Panc1 (cell line): ENCODE results near the gene DDAH1. TPM values are rescaled to one million over a fixed set of nuclear protein-coding genes. Genes with fewer than 3 reads are reported as not detected.
A peak's percentile ranks its signal among the peaks of the same experiment; 100 is the strongest.

ENCODE experiments used
- ATAC-seq: fragments of 200-7000 bp; cut with Tn5 transposase; 2 replicates; pipeline ENCODE4 v1.9.1; 2020; ENCODE audit warnings: mild to moderate bottlenecking, moderate library complexity
- BruUV-seq: library from RNA; stranded (reverse); fragments of 400-500 nt; replicated peaks from 2 replicates; lab custom pipeline; 2021; lab: Mats Ljungman, UMichigan
- CTCF ChIA-PET: fragments of 300-600 bp; sonication (Branson Sonifier 250); formaldehyde crosslinking; loops from one replicate; lab custom pipeline; 2022; ENCODE audit warnings: antibody characterized with exemption; lab: Charles Lee
- POLR2A ChIA-PET: fragments of 300-600 bp; sonication (Branson Sonifier 250); formaldehyde crosslinking; loops from one replicate; lab custom pipeline; 2022; ENCODE audit warnings: antibody characterized with exemption; lab: Charles Lee
- DNase-seq: peaks from one replicate; pipeline ENCODE4 v3.0.0-alpha.2; 2010; ENCODE audit warnings: low read depth, low spot score
- H3K27ac ChIP-seq: 2 replicates; pipeline ENCODE4 v1.5.1; 2011; ENCODE audit warnings: mild to moderate bottlenecking, low read length, inconsistent platforms
- H3K27me3 ChIP-seq: fragments of 200-500 bp; sonication (Bioruptor generic); 2 replicates; pipeline ENCODE4 v1.6.0; 2014; ENCODE audit warnings: low read length, inconsistent platforms; ENCODE audit not compliant: control insufficient read depth, insufficient read depth
- H3K36me3 ChIP-seq: fragments of 200-500 bp; sonication (Bioruptor generic); 2 replicates; pipeline ENCODE4 v1.5.1; 2014; ENCODE audit warnings: inconsistent platforms, mild to moderate bottlenecking, low read length, moderate library complexity; ENCODE audit not compliant: control insufficient read depth, insufficient read depth
- H3K4me1 ChIP-seq: 2 replicates; pipeline ENCODE4 v1.5.1; 2011; ENCODE audit warnings: inconsistent platforms, mild to moderate bottlenecking, low read length, moderate library complexity; ENCODE audit not compliant: control insufficient read depth, insufficient read depth
- H3K4me3 ChIP-seq, 2 experiments: 2 replicates each; pipeline ENCODE4 v1.5.1; 2011 to 2012; ENCODE audit warnings: low read depth in 2 of 2, low read length in 2 of 2, mild to moderate bottlenecking in 2 of 2, inconsistent platforms in 1 of 2, moderate library complexity in 1 of 2
- H3K9me3 ChIP-seq: fragments of 200-500 bp; sonication (Bioruptor generic); 2 replicates; pipeline ENCODE4 v1.5.1; 2014; ENCODE audit warnings: low read depth, mild to moderate bottlenecking, inconsistent platforms, low read length, moderate library complexity; ENCODE audit not compliant: control insufficient read depth, insufficient read depth
- POLR2AphosphoS5 ChIP-seq: IDR thresholded peaks from 2 replicates; pipeline ENCODE4 v1.6.1; 2012; ENCODE audit warnings: mild to moderate bottlenecking, low read depth, low read length, moderate library complexity
- SIN3A ChIP-seq: IDR thresholded peaks from 2 replicates; pipeline ENCODE4 v1.6.1; 2012; ENCODE audit warnings: low read depth, mild to moderate bottlenecking, low read length, moderate library complexity, borderline replicate concordance; ENCODE audit not compliant: insufficient read depth
- TCF7L2 ChIP-seq: IDR thresholded peaks from 2 replicates; pipeline ENCODE4 v1.6.1; 2011; ENCODE audit warnings: mild to moderate bottlenecking, low read depth, low read length, inconsistent platforms
- in situ Hi-C: cut with HindIII; loops from 2 replicates; pipeline ENCODE4 v1.10.0; 2016; ENCODE audit warnings: low sequenced_read_pairs, low pct_unique_long_range_greater_than_20kb
- intact Hi-C: fragments of 100-400 bp; cut with micrococcal nuclease; formaldehyde crosslinking; loops from one replicate; pipeline ENCODE4 v1.10.0; 2022; ENCODE audit not compliant: unreplicated experiment
- total RNA-seq: library from RNA; stranded (reverse); gene quantifications from one replicate; pipeline ENCODE4 v1.2.1, GENCODE V29; 2021; ENCODE audit not compliant: unreplicated experiment
- TF ChIP-seq, protein P1 (sequence below), 2 experiments: IDR thresholded peaks; 2 replicates each; pipeline ENCODE4 v1.6.1; 2011 to 2012; ENCODE audit warnings: low read depth in 2 of 2, control low read depth in 1 of 2, low read length in 1 of 2, mild to moderate bottlenecking in 1 of 2, moderate library complexity in 1 of 2; ENCODE audit not compliant: insufficient read depth in 1 of 2
- TF ChIP-seq, protein P2 (sequence below): fragments of 450-650 bp; IDR thresholded peaks from 2 replicates; pipeline ENCODE4 v1.5.1; 2017; ENCODE audit warnings: mild to moderate bottlenecking

DDAH1 gene
- total RNA-seq, 1 experiment from 2014 or later, result 85.4 TPM

DNA sequence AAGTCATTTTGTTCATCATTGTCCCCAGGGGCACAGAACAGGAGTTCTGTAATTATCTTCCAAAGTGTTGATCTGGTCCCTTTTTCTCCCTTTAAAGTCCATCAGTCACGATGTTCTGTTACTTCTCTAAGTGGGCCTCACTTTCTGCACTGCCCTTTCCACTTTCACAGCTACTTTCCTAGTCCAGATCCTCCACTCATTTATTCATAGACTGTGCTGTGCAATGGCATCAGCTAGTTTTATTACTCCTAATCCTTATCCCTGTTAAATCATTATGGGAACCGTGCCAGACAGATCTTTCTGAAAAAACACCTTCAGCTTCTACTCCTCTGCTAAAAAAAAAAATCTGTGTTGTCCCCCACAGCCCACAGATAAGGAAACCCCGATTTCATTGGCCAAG, 124.5 kb downstream of the DDAH1 start:
- H3K27ac ChIP-seq, result peak overlapping the region; percentile 76
- in situ Hi-C loops, result loop anchor here (5.0 kb wide), 1 partner anchor 33 kb away; no protein-coding TSS in a partner anchor

DNA sequence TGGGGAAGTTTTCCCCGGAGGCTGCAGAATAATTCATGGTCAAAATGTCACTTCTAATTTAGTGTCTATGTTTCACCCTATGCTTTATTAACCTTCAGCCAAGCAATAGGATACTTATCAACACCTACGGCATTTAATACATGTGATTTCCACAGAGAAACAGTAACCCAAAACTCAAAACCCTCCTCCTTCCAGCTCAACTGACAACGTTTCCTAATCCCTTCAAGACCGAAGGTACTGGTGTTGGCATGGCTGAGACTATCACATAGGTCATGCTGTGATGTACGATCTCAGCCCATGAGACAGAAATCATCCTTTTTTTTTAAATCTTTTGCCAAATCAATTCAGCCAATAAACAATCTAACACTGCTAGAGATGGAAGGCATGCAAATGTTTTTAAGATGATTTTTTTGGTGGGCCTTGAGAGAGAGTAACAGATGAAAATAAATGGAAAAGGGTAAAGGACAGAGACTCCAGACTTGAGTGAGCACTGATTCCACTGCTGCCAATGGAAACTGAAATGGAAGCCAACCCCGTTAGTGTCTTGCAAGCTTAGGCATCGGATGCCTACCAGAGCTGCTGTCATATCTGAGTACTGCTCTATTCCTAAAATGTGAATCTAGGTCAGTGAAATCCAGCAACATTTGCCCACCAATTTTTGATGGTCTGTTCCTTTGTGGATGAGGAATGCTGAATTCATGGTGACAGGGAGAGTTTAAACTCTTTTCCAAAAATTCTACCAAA, 125.1 kb downstream of the DDAH1 start:
- ATAC-seq (no peak), DNase-seq (no peak)
- Histone ChIP-seq H3K4me1 (peaks cover 56% of the 10 kb centered on the region), H3K4me3 (no peak overlapping the region), H3K9me3 (peaks cover 1% of the 10 kb centered on the region; the same call in 1 of the 2 replicates), H3K27me3 (no peaks in the 10 kb centered on the region), H3K36me3 (no peaks in the 10 kb centered on the region), H3K27ac (peak overlapping the region; percentile 76)
- intact Hi-C loops (loop anchor here (5.0 kb wide), 1 partner anchor 122 kb away; no protein-coding TSS in a partner anchor), in situ Hi-C loops (loop anchor here (5.0 kb wide), 1 partner anchor 33 kb away; no protein-coding TSS in a partner anchor)
- ChIA-PET CTCF (no interaction called here), POLR2A (interaction anchor here (0.6 kb wide), 1 partner anchor 112 kb away, joined by 4 read pairs; no protein-coding TSS in a partner anchor)
- no TSS peak for BruUV-seq
- TF ChIP-seq, protein P1, sequence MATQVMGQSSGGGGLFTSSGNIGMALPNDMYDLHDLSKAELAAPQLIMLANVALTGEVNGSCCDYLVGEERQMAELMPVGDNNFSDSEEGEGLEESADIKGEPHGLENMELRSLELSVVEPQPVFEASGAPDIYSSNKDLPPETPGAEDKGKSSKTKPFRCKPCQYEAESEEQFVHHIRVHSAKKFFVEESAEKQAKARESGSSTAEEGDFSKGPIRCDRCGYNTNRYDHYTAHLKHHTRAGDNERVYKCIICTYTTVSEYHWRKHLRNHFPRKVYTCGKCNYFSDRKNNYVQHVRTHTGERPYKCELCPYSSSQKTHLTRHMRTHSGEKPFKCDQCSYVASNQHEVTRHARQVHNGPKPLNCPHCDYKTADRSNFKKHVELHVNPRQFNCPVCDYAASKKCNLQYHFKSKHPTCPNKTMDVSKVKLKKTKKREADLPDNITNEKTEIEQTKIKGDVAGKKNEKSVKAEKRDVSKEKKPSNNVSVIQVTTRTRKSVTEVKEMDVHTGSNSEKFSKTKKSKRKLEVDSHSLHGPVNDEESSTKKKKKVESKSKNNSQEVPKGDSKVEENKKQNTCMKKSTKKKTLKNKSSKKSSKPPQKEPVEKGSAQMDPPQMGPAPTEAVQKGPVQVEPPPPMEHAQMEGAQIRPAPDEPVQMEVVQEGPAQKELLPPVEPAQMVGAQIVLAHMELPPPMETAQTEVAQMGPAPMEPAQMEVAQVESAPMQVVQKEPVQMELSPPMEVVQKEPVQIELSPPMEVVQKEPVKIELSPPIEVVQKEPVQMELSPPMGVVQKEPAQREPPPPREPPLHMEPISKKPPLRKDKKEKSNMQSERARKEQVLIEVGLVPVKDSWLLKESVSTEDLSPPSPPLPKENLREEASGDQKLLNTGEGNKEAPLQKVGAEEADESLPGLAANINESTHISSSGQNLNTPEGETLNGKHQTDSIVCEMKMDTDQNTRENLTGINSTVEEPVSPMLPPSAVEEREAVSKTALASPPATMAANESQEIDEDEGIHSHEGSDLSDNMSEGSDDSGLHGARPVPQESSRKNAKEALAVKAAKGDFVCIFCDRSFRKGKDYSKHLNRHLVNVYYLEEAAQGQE (IDR thresholded peaks at IDR 0.05; ENCODE audit: insufficient read depth in 1 of 2, low read depth in 2 of 2, low read length in 1 of 2), result no peak
- TF ChIP-seq SIN3A (no peak), TCF7L2 (no peak), POLR2AphosphoS5 (no peak)
- TF ChIP-seq, protein P2, sequence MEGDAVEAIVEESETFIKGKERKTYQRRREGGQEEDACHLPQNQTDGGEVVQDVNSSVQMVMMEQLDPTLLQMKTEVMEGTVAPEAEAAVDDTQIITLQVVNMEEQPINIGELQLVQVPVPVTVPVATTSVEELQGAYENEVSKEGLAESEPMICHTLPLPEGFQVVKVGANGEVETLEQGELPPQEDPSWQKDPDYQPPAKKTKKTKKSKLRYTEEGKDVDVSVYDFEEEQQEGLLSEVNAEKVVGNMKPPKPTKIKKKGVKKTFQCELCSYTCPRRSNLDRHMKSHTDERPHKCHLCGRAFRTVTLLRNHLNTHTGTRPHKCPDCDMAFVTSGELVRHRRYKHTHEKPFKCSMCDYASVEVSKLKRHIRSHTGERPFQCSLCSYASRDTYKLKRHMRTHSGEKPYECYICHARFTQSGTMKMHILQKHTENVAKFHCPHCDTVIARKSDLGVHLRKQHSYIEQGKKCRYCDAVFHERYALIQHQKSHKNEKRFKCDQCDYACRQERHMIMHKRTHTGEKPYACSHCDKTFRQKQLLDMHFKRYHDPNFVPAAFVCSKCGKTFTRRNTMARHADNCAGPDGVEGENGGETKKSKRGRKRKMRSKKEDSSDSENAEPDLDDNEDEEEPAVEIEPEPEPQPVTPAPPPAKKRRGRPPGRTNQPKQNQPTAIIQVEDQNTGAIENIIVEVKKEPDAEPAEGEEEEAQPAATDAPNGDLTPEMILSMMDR, result no peak

More for the DNA sequence above, 124.5 kb downstream of the DDAH1 start:
- no peak for DNase-seq
- no peak overlapping the region for H3K4me3 ChIP-seq
- H3K9me3 ChIP-seq, result no peaks in the 10 kb centered on the region
- intact Hi-C loops, result loop anchor here (5.0 kb wide), 1 partner anchor 122 kb away; no protein-coding TSS in a partner anchor
- no peaks in the 10 kb centered on the region for H3K36me3 ChIP-seq
- no peaks in the 10 kb centered on the region for H3K27me3 ChIP-seq
- BruUV-seq, result no TSS peak
- TF ChIP-seq, protein P1 (IDR thresholded peaks at IDR 0.05; ENCODE audit: insufficient read depth in 1 of 2, low read depth in 2 of 2, low read length in 1 of 2), result no peak
- TF ChIP-seq TCF7L2 (no peak), POLR2AphosphoS5 (no peak), SIN3A (no peak)
- TF ChIP-seq, protein P2, result no peak; the same call in 1 of the 2 replicates
- ChIA-PET CTCF (no interaction called here), POLR2A (no interaction called here)
- no peak for ATAC-seq
- peaks cover 61% of the 10 kb centered on the region for H3K4me1 ChIP-seq
